GM12874 (cell line): ENCODE results near the gene SAE1.

Source experiments
- TF ChIP-seq, protein P1 (sequence below): IDR thresholded peaks from 2 replicates; pipeline ENCODE4 v1.5.1; 2011; ENCODE audit warnings: low read depth, mild to moderate bottlenecking, control low read depth, low read length, moderate library complexity; ENCODE audit not compliant: insufficient read depth

Gene SAE1

DNA sequence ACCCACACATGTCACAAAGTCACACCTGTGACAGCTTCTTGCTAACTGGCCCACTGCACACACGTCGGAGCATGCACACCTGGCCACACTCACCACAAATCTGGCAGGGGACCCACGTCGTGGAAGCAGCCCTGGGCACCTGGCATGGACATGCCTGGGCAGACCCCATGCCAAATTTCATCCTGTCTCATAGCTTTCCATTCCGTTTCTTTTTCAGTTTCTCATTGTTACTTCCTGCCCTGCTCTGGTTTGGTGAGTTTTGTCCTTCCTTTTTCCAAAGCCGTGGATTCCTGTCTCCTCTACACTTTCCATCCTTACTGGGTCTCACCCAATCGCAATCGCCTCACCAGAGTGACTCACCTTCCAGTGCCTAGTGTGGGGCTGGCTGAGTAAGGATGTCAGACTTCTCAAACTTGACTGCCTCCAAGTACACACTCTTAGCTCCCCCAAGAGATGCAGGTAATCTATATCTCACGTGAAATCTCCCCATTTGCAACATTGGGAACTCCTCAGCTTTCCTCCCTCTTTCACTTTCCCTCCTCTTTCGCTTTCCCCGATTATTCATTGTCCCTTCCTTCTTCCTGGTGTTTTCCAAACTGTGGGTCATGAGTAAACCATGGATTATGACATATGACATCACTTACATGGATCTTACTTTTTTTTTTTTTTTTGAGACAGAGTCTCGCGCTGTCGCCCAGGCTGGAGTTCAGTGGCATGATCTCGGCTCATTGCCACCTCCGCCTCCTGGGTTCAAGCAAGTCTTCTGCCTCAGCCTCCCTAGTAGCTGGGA, 102.0 kb downstream of the SAE1 start:
- TF ChIP-seq, protein P1, sequence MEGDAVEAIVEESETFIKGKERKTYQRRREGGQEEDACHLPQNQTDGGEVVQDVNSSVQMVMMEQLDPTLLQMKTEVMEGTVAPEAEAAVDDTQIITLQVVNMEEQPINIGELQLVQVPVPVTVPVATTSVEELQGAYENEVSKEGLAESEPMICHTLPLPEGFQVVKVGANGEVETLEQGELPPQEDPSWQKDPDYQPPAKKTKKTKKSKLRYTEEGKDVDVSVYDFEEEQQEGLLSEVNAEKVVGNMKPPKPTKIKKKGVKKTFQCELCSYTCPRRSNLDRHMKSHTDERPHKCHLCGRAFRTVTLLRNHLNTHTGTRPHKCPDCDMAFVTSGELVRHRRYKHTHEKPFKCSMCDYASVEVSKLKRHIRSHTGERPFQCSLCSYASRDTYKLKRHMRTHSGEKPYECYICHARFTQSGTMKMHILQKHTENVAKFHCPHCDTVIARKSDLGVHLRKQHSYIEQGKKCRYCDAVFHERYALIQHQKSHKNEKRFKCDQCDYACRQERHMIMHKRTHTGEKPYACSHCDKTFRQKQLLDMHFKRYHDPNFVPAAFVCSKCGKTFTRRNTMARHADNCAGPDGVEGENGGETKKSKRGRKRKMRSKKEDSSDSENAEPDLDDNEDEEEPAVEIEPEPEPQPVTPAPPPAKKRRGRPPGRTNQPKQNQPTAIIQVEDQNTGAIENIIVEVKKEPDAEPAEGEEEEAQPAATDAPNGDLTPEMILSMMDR = no peak

DNA sequence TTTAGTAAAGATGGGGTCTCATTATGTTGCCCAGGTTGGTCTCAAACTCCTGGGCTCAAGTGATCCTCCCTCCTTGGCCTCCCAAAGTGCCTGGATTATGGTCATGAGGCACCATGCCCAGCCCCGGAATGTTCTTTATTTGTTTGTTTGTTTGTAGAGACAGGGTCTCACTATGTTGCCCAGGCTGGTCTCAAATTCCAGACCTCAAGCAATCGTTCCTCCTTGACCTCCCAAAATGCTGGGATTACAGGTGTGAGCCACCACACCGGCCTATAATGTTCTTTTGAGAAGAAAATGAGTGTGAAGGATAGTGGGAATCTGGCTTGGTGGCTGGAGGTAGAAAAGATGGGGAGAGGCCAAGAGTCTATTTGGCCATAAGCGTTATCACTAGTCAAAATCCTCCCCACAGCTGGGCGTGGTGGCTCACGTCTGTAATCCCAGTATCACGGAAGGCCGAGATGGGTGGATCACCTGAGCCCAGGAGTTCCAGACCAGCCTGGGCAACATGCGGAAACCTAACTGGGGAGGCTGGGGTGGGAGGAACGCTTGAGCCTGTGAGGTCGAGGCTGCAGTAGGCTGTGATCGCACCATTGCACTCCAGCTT, 105.5 kb downstream of the SAE1 start:
- TF ChIP-seq, protein P1 = no peak

DNA sequence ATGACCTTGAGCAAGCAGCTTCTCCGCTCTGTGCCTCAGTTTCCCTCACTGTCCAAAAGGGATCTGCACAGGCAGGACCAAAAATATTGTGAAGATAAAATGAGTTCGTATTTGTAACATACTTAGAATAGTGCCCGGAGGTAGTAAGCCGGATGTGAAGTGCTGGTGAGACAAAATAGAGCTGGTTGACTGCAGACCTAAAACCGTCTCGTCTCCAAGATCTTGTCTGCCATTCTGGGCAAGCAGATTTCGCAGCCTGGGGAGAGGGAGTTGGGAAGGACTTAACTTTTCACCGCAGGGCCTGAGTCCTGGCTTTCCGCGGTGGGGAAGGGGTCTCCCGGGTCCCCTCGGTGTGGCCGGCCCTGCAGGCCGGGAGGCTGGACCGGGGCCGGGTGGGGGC, 108.5 kb downstream of the SAE1 start:
- TF ChIP-seq, protein P1 = no peak

DNA sequence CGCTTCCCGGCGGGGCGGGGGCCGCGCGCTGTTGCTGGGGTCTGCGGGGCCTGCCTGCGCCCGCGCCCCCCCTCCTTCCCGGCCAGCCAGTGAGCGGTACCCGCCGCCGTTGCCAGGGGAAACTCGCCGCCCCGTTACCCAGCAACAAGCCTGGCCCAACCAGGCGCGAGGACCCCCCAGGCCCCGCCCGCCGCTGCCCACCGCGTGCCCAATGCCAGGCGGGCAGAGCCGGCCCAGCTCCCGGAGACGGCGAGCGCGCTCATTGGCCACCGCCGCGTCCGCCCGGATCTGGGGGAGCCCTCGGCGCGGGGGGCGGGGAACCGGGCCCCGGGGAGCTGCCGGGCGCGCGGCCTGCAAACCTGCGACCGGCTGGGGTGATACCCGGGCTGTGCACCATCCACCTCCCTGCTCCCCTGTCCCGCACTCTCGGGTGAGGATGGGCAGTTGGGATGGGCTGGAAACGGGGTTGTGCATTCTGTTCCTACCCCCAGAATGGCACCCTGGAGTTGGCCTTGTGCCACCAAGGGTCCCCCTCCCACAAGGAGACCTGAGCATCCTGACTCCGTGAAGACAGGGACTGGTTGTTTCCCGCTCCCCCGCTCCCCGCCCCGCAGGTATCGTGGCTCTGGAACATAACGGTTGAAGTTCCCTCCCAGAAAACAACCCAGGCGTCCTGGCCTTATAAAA, 109.1 kb downstream of the SAE1 start:
- TF ChIP-seq, protein P1 = no peak

DNA sequence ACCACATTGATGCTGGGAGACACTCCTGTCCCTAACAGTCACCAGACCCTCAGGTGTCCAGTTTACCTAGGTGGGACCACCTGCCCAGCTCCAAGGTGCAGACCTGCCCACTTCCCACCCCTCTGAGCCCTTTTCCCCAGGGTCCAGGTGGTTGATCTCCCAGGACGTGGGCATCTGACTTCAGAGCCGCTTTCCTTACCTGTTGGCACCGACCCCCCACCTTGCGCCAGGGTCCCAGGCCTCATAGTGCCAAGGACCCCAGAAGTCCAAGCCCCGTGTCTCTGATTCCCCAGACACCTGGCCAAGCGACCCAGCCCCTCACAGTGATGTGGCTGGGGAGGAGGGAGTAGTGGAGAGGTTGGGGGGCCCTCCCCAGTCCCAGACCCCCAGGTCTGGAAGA, 109.9 kb downstream of the SAE1 start:
- TF ChIP-seq, protein P1 = no peak

DNA sequence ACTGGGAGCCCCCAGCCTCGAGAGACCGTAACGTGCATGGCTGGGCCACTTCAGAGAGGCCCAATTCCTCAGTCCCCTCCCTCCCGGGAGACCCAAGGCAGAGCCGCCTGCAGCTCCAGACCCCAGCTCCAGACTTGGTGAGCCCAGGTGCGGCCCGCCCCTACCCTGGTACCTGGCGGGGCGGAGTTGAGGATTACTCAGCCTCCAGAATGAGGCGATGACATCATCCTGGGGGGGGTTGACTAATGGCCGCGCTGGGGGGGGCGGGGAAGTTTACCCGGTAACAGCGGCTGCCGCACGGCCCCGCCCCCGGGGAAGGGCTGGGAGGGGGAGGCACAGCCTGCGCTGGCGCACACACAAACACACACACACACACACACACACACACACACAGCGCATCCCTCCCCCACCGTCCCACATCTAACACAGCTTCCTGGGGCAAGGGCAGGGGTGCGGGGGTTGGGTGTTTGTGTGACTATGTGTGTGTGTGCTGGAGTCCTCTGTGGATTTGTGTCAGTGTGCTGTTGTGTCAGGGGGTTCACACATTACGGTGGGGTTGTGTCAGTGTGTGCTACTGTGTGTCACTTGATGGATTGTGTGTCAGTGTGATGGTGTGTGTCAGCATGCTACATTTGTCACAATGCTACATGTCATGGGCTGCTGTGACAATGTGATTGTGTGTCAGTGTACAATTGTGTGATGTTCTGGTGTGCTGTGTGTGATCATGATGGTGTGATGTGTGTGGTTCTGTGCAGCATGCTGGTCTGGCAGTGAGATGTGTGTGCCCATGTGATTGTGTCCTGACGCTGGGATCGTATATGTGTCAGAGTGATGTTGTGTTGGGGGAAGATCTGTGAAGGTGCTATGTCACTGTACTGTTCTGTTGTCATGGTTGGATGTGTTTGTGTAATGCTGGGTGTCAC, 110.6 kb downstream of the SAE1 start:
- TF ChIP-seq, protein P1 = no peak
